HG03159 (cell line): ENCODE data around the gene ANKLE2.
"Not testable (repeated sequence)": the region's sequence is repeated elsewhere in the genome, so short reads cannot be mapped to it uniquely, and the experiment has no call there.

Source experiments
- ATAC-seq: cut with Tn5 transposase; IDR thresholded peaks from one replicate; pipeline ENCODE4 v1.9.1; 2021; ENCODE audit warnings: mild to moderate bottlenecking, moderate library complexity; ENCODE audit not compliant: unreplicated experiment

Gene ANKLE2

DNA sequence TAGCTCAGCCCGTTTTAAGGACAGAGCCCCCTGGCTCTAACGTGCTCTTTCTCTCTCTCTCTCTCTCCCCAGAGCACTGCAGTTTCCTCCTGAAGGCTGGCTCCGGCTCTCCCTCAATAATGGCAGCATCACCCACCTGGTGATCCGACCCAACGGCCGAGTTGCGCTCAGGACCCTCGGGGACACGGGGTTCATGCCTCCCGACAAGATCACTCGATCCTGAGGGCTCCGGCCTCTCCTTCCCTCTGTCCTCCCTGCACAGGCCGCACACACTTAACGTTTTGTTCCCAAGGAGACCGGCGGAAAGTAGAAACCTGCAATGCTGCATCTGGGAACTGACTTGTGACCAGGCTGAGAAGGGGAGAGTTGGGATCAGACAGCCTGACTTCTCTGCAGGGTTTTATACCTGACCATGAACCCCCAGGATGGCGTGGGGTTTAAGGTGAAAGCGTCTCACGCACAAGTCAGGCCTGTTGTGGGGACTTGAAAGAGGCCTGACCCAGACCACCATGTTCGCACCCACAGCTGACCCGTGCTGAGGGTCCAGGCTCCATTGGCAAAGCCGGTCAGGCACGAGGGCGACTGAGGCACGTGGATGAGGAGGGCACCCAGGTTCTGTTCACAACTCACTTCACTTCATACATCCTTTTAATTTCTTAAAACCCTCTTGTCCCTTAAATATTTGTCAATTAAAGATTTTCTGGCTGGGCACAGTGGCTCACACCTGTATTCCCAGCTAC, 40.9 kb downstream of the ANKLE2 start:
- ATAC-seq: no peak

DNA sequence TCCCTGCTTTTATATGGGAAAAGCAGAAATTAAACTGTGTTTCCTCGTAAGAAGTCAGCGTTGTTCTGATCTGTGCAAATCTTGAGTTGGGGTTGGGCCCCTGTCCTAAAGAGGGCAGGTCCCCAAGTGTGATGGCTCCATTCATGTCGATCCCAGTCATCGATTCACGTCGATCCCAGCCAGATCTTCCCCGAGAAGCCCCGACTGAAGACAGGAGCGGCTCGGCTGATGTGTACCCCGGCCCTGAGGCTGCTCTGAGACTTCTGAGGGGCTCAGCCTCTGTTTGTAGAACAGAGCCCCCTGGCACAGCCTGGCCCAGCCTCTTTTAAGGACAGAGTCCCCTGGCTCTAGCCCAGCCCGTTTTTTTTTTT, 41.7 kb downstream of the ANKLE2 start:
- ATAC-seq: no peak

DNA sequence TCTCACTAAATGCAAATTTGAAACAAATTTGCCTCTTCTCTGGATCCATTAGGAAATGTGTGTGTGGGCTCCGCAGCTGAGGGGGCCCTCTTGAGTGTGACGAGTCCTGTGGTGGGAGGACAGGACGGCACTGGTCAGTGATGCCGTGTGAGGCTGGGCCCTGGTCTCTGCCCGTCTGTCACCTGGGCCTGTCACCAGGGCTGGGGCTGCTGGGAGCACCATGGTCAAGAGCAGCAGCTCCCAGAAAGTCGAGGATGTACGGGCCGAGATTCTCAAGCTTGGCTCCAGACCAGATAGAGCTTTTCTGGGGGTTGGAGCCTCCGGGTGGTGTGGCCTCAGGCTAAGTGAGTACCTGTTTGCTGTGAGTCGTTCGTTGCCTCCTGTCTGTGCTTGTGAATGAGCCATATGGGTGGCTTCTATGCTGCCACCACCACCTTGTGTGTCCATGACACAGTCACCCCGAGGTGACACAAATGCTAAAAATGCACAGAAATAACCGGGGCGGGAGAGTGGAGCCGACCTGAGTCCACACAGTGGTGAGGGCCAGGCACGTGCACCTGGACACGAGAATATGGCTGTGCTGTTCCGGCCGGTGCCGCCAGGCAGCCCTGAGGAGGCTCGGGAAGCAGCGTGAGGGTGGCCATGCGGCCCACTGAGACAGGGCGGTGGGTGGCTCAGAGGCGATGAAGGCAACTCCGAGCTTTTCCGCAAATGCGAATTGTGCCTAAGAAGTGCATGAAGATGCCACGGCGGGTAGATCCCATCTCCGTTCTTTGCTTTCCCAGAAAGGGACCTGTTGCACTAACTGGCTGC, 42.3 kb downstream of the ANKLE2 start:
- no peak for ATAC-seq

DNA sequence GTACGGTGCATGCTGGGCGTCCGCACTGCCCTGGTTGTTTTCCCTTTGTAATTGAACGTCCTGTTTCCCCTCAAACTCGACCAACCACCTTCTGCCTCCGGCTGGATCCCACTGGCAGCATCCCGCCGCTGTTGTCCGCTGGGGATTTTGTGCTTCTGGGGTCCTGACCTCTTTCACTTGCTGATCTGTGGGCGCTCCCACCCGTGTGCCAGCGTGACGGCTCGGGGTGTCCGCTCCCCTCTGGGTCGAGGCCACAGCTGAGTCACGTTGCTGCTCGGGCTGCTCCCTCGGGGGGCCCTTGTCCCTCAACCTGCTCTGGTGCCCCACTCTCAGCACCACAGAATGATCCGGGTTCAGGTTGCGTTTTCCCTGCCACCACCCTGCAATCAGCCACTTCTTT, 43.0 kb downstream of the ANKLE2 start:
- ATAC-seq: no peak

GRCh38 chr12:132717531-132718387, 43.9 kb downstream of the ANKLE2 start:
- ATAC-seq: no peak

DNA sequence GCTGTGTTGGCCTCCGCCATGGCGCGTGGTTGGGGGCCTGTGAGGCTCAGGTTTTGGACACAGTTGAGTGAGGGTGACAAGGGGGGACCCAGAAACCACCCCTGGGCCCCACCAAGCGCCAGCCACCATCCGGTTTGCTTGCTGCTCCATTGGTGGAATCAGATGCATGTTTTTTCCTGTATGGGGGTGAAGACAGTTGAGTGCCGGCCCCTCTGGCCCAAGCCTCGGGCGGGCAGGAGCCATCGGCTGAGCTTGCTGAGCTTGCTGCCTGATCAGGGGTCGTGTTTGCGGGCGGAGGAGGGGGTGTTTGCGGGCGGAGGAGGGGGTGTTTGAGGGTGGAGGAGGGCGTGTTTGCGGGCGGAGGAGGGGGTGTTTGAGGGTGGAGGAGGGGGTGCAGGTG, 44.6 kb downstream of the ANKLE2 start:
- ATAC-seq: no peak

- no peak for ATAC-seq
Measured at GRCh38 chr12:132716356-132716755, 45.3 kb downstream of the ANKLE2 start.

- ATAC-seq: no peak
Measured at GRCh38 chr12:132715874-132716273, 45.8 kb downstream of the ANKLE2 start.

DNA sequence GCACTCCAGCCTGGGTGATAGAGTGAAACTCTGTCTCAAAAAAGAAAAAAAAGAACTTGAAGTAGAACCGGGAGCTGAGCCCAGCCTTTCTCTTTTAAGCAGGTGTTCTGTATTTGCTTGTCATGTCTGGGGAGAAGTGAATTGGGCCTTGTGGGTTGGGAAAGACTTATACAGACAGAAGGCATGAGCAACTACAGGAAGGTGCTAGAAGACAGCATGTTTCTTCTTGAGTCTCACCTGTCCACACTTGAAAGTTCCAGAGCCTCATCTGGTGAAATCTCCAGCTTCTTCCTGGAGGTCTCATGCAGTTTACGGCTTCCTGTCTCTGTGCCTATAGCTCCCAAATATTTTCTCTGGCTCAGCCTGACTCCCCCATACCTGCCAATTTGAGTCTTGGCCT, 48.5 kb downstream of the ANKLE2 start:
- no peak for ATAC-seq

GRCh38 chr12:132711080-132711843, 50.4 kb downstream of the ANKLE2 start:
- ATAC-seq: peak; percentile 17

- ATAC-seq: peak; percentile 90
Measured at GRCh38 chr12:132710405-132711079, 51.1 kb downstream of the ANKLE2 start, which contains the start of gene PGAM5. Gene PGAM5 (plus strand): TSS chr12:132710842. CDS start chr12:132710877, 35 bp downstream.

GRCh38 chr12:132710043-132710404, 51.6 kb downstream of the ANKLE2 start:
- peak; percentile 22 for ATAC-seq

DNA sequence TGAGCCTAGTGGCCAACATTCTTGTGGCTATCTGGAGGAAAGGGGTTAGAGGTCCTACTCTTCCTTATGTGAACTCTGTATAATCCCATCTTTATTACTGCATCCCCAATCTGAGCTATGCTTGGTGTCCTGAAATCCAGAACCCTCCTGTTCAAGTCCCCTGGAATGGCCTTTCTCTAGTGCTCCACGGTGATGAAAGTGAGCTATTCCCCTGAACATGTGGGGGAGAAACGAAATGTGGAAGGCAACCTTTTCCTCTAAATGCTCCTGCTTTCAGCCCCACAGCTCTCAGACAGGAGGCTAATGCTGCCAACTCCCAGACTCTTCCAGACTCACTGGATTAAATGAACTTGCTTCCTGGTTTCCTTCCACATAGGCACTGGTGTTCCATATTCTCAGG, 53.5 kb downstream of the ANKLE2 start:
- ATAC-seq: no peak

GRCh38 chr12:132707241-132707640, 54.4 kb downstream of the ANKLE2 start:
- ATAC-seq: no peak

DNA sequence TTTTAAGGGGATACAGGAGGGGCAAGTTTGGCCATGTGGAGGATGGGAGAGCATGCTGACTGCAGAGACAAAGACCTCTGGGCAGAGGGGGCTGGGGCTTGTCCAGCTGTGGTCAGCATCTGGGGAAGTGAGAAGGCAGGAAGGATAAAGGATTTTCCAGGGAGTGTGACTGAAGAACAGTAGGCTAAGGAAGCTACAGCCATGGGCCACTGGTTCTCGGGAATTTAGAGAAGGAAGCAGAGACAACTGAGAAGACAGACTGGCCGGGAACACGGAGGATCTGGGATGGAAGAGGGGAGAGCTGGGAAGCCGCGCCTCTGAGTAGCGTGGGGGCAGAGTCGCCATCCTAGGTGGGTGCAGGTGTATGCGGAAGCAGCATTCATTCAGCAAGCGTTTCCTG, 58.0 kb downstream of the ANKLE2 start:
- ATAC-seq: no peak

DNA sequence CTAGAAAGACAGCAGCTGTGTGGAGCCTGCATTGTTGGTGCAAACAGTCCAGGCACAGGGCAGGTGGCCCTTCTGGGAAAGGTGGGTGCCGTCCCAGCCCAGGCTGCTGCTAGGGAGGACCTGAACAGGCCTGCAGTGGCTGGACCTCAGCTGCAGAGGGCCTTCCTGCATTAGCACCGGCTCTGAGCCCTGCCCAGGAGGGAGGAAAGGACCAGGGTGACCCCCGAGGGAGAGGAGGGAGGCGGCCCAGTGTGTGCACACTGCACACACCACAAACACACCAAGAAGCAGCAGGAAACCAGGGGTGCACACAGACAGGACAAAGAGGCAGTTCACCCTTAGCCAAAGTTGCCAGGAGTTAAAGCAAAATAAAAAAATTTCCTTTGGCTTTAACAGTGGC, 59.0 kb downstream of the ANKLE2 start:
- ATAC-seq: no peak

DNA sequence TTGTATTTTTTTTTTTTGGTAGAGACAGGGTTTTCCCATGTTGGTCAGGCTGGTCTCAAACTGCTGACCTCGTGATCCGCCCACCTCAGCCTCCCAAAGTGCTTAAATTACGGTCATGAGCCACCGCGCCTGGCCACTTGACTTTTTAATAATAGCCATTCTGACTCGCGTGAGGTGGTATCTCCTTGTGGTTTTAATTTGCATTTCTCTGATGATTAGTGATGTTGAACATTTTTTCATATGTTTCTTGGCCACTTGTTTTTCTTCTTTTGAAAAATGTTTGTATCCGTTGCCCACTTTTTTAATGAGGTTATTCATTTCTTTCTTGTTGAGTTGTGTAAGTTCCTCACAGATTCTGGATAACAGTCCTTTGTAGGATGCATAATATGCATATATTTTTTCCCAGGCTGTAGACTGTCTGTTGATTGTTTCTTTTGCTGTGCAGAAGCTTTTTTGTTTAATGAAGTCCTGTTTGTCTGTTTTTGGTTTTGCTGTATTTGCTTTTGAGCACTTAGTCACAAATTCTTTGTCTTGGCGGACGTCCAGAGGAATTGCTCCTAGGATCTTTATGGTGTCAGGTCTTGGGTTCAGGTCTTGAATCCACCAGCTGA, 61.3 kb downstream of the ANKLE2 start:
- no peak for ATAC-seq

DNA sequence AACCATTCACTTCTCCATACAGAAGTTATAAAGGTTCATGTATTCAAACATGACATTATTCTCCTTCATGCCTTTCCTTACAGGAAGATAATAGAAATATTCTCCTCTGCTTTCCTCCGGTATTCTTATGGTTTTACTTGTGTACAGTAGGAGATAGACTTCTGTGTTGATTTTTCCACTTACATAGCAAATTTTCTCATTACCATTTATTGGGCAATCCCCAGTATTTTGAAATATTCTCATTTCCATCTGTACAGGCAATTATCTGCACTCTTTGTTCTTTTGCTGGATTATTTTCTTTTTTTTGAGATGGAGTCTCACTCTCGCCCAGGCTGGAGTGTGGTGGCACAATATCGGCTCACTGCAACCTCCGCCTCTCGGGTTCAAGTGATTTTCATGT, 63.3 kb downstream of the ANKLE2 start:
- ATAC-seq: no peak

GRCh38 chr12:132695431-132695830, 66.2 kb downstream of the ANKLE2 start:
- ATAC-seq: no peak

DNA sequence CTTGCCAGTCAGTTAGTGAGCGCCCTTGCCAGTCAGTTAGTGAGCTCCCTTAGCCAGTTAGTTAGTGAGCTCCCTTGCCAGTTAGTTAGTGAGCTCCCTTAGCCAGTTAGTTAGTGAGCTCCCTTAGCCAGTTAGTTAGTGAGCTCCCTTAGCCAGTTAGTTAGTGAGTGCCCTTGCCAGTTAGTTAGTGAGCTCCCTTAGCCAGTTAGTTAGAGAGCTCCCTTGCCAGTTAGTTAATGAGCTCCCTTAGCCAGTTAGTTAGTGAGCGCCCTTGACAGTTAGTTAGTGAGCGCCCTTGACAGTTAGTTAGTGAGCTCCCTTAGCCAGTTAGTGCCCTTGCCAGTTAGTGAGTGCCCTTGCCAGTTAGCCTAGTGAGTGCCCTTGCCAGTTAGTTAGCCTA, 66.7 kb downstream of the ANKLE2 start:
- ATAC-seq: not testable (repeated sequence)
